HG02973 (cell line): ENCODE measurements around the gene TBL1X.

Experiments
- ATAC-seq: cut with Tn5 transposase; IDR thresholded peaks from one replicate; pipeline ENCODE4 v1.9.1; 2021; ENCODE audit warnings: moderate library complexity; ENCODE audit not compliant: unreplicated experiment

TBL1X gene

GRCh38 chrX:9658409-9658808, 193.6 kb downstream of the TBL1X start:
- ATAC-seq: no peak

- ATAC-seq: no peak
These were observed 194.8 kb downstream of the TBL1X start for GRCh38 chrX:9659571-9660195.

GRCh38 chrX:9662148-9662547, 197.3 kb downstream of the TBL1X start:
- no peak for ATAC-seq

GRCh38 chrX:9663216-9663615, 198.4 kb downstream of the TBL1X start:
- no peak for ATAC-seq

- no peak for ATAC-seq
These were observed 199.4 kb downstream of the TBL1X start for GRCh38 chrX:9664224-9664623.

- no peak for ATAC-seq
These were observed 200.3 kb downstream of the TBL1X start for GRCh38 chrX:9665113-9665512.

- ATAC-seq: no peak
These were observed 203.7 kb downstream of the TBL1X start for GRCh38 chrX:9668537-9668936.

- no peak for ATAC-seq
These were observed 205.4 kb downstream of the TBL1X start for GRCh38 chrX:9670136-9670814.

- peak; percentile 71 for ATAC-seq
These were observed 207.1 kb downstream of the TBL1X start for GRCh38 chrX:9671998-9672397.

GRCh38 chrX:9676306-9676705, 211.4 kb downstream of the TBL1X start:
- no peak for ATAC-seq

GRCh38 chrX:9676738-9677097, 211.9 kb downstream of the TBL1X start:
- no peak for ATAC-seq

GRCh38 chrX:9677098-9677739, 212.4 kb downstream of the TBL1X start:
- peak; percentile 98 for ATAC-seq

GRCh38 chrX:9678215-9678965, 213.5 kb downstream of the TBL1X start:
- ATAC-seq: no peak

- ATAC-seq: no peak
These were observed 216.2 kb downstream of the TBL1X start for GRCh38 chrX:9681011-9681410.

- ATAC-seq: no peak
These were observed 216.6 kb downstream of the TBL1X start for GRCh38 chrX:9681422-9681821.

- no peak for ATAC-seq
These were observed 217.6 kb downstream of the TBL1X start for GRCh38 chrX:9682456-9682855.

- ATAC-seq: no peak
These were observed 218.0 kb downstream of the TBL1X start for GRCh38 chrX:9682861-9683260.

- ATAC-seq: no peak
These were observed 218.5 kb downstream of the TBL1X start for GRCh38 chrX:9683350-9683749.

- no peak for ATAC-seq
These were observed 223.0 kb downstream of the TBL1X start for GRCh38 chrX:9687899-9688298.

- no peak for ATAC-seq
These were observed 224.0 kb downstream of the TBL1X start for GRCh38 chrX:9688833-9689232.

GRCh38 chrX:9690046-9690445, 225.2 kb downstream of the TBL1X start:
- ATAC-seq: no peak
